ENCODE measurements around the gene ZNF180.
A peak's percentile ranks its signal among the peaks of the same experiment; 100 is the strongest.
"Not testable (repeated sequence)": the region's sequence is repeated elsewhere in the genome, so short reads cannot be mapped to it uniquely, and the experiment has no call there.

ZNF180 gene

GRCh38 chr19:44496711-44497110, 3.6 kb downstream of the ZNF180 start:
- DNase-seq: no peak

- no peak for DNase-seq
Measured at GRCh38 chr19:44476559-44477408, 23.5 kb downstream of the ZNF180 start.

GRCh38 chr19:44468730-44469129, 31.6 kb downstream of the ZNF180 start:
- not testable (repeated sequence) for DNase-seq

- not testable (repeated sequence) for DNase-seq
Measured at GRCh38 chr19:44462600-44463286, 37.6 kb downstream of the ZNF180 start.

GRCh38 chr19:44456016-44456415, 44.3 kb downstream of the ZNF180 start:
- not testable (repeated sequence) for DNase-seq

- DNase-seq: no peak
Measured at GRCh38 chr19:44455100-44455499, 45.2 kb downstream of the ZNF180 start.

GRCh38 chr19:44452367-44452766, 48.0 kb downstream of the ZNF180 start:
- DNase-seq: no peak

GRCh38 chr19:44451687-44452086, 48.6 kb downstream of the ZNF180 start:
- DNase-seq: no peak

- DNase-seq: peak; percentile 83
Measured at GRCh38 chr19:44447916-44448674, 52.2 kb downstream of the ZNF180 start, which contains the start of gene ZNF229. Gene ZNF229 (minus strand): TSS chr19:44448472. CDS start chr19:44442847, 5,625 bp downstream.

GRCh38 chr19:44438441-44438840, 61.9 kb downstream of the ZNF180 start:
- no peak for DNase-seq

GRCh38 chr19:44435441-44435840, 64.9 kb downstream of the ZNF180 start:
- DNase-seq: no peak

GRCh38 chr19:44430956-44431355, 69.4 kb downstream of the ZNF180 start:
- no peak for DNase-seq
